BE2C (cell line): ENCODE measurements around the gene SETD2.
"Not testable (repeated sequence)": the region's sequence is repeated elsewhere in the genome, so short reads cannot be mapped to it uniquely, and the experiment has no call there.

Source experiments
- DNase-seq: peaks from one replicate; pipeline ENCODE4 v3.0.0-alpha.2; 2020
- H3K27me3 ChIP-seq: fragments of 250-450 bp; sonication (Bioruptor Pico); 2 replicates; pipeline ENCODE4 v1.5.1; 2020; ENCODE audit warnings: mild to moderate bottlenecking
- H3K36me3 ChIP-seq: fragments of 250-450 bp; sonication (Bioruptor Pico); 2 replicates; pipeline ENCODE4 v1.5.1; 2020; ENCODE audit warnings: mild to moderate bottlenecking
- H3K4me1 ChIP-seq: fragments of 250-450 bp; sonication (Bioruptor Pico); 2 replicates; pipeline ENCODE4 v1.5.1; 2020
- H3K4me3 ChIP-seq: 2 replicates; pipeline ENCODE4 v1.5.1; 2011; ENCODE audit warnings: low read depth, low read length
- H3K9me3 ChIP-seq: fragments of 250-450 bp; sonication (Bioruptor Pico); 2 replicates; pipeline ENCODE4 v1.5.1; 2020
- TF ChIP-seq, protein P1 (sequence below): IDR thresholded peaks from 2 replicates; pipeline ENCODE4 v1.5.1; 2012; ENCODE audit warnings: mild to moderate bottlenecking, low read depth, low read length

SETD2 gene

DNA sequence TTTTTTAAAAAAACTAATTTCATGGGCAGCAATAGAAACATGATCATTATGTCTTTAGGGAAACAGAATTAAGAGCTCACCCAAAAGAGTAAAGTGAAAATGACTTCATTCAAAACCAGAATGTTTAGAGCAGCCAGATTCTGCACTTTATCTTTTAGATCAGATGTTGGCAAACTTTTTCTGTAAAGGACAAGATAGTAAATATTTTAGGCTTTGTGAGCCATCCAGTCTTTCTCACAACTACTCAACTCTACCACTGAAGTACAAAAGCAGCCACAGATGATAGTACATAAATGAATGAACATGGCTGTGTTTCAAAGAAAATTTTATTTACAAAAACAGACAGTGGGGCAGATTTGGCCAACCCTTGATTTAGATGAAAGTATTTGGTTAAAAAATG is 84.5 kb downstream of the SETD2 start:
- TF ChIP-seq, protein P1, sequence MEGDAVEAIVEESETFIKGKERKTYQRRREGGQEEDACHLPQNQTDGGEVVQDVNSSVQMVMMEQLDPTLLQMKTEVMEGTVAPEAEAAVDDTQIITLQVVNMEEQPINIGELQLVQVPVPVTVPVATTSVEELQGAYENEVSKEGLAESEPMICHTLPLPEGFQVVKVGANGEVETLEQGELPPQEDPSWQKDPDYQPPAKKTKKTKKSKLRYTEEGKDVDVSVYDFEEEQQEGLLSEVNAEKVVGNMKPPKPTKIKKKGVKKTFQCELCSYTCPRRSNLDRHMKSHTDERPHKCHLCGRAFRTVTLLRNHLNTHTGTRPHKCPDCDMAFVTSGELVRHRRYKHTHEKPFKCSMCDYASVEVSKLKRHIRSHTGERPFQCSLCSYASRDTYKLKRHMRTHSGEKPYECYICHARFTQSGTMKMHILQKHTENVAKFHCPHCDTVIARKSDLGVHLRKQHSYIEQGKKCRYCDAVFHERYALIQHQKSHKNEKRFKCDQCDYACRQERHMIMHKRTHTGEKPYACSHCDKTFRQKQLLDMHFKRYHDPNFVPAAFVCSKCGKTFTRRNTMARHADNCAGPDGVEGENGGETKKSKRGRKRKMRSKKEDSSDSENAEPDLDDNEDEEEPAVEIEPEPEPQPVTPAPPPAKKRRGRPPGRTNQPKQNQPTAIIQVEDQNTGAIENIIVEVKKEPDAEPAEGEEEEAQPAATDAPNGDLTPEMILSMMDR, result no peak
- no peak overlapping the region for H3K4me3 ChIP-seq
- 0 out of 2 replicates have a peak, but pooled peaks cover 6% of the 10 kb centered on the region for H3K36me3 ChIP-seq
- no peaks in the 10 kb centered on the region for H3K27me3 ChIP-seq
- no peaks in the 10 kb centered on the region for H3K9me3 ChIP-seq
- no peaks in the 10 kb centered on the region for H3K4me1 ChIP-seq
- DNase-seq, result no peak

DNA sequence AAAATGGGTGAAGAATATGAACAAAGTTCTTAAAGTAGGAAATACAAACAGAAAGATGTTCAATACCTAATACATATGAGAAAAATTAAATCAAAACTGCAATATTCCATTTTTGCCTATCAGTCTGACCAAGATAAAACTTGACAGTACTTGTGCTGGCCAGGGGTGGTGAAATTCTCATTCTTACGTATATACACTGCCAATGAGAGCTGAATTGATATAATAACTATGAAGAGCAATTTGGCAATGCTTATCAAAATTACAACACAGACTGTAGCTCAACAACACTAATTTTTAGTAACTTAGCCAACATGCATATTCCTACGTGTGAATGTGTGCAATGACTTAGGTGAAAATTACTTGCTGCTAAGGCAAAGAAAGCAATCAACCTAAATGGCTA is 90.2 kb downstream of the SETD2 start:
- Histone ChIP-seq H3K36me3 (no peaks in the 10 kb centered on the region), H3K9me3 (no peaks in the 10 kb centered on the region), H3K27me3 (no peaks in the 10 kb centered on the region), H3K4me3 (no peak overlapping the region), H3K4me1 (no peaks in the 10 kb centered on the region)
- TF ChIP-seq, protein P1, result no peak
- no peak for DNase-seq

DNA sequence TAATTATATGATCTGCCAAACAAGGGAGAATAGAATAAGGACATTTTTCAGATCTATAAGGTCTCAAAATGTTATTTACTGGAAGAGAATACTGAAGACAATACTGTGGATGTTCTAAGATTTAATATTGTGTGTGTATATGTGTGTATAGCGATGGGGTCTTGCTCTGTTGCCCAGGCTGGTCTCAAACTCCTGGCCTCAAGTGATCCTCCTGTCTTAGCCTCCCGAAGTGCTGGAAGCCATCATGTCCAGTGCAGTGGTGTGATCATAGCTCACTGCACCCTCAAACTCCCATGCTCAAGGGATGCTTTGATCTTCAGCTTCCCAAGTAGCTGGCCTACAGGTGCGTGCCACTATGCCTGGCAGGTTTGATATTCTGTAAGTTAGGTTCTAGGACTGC is 93.1 kb downstream of the SETD2 start:
- Histone ChIP-seq H3K4me1 (no peaks in the 10 kb centered on the region), H3K9me3 (no peaks in the 10 kb centered on the region), H3K27me3 (no peaks in the 10 kb centered on the region), H3K4me3 (no peak overlapping the region), H3K36me3 (no peaks in the 10 kb centered on the region)
- no peak for DNase-seq
- TF ChIP-seq, protein P1, result no peak

DNA sequence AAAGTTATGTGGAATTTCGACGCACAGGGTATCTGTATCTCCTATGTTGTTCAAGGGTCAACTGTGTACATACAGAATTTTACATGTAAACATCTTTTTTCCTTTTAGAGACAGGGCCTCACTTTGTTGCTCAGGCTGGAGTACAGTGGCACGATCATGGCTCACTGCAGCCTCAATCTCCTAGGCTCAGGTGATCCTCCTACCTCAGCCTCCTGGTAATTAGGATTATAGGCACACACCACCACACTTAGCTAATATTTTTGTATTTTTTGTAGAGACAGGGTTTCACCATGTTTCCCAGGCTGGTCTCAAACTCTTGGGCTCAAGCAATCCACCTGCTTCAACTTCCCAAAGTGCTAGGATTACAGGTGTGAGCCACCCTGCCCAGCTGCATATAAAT is 97.7 kb downstream of the SETD2 start:
- H3K4me3 ChIP-seq, H3K4me1 ChIP-seq, H3K27me3 ChIP-seq, DNase-seq, H3K36me3 ChIP-seq, H3K9me3 ChIP-seq: not testable (repeated sequence)

DNA sequence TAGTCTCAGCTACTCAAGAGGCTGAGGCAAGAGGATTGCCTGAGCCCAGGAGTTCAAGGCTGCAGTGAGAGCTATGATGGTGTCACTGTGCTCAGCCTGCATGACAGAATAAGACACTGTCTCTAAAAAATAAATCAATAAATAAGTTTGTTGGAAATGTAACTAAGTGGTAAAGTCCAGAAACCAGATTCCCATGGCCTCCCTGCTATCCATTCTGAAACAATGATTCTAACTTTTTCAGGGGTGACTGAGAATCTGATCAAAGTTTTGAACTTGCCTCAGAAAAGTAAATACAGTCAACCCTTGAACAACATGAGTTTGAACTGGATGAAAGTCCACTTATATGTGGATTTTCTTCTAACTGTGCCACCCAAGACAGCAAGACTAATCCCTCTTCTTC is 98.2 kb downstream of the SETD2 start:
- H3K4me1 ChIP-seq, result no peaks in the 10 kb centered on the region
- no peaks in the 10 kb centered on the region for H3K9me3 ChIP-seq
- no peak for DNase-seq
- TF ChIP-seq, protein P1, result no peak
- H3K4me3 ChIP-seq, result no peak overlapping the region
- H3K36me3 ChIP-seq, result no peaks in the 10 kb centered on the region
- no peaks in the 10 kb centered on the region for H3K27me3 ChIP-seq

DNA sequence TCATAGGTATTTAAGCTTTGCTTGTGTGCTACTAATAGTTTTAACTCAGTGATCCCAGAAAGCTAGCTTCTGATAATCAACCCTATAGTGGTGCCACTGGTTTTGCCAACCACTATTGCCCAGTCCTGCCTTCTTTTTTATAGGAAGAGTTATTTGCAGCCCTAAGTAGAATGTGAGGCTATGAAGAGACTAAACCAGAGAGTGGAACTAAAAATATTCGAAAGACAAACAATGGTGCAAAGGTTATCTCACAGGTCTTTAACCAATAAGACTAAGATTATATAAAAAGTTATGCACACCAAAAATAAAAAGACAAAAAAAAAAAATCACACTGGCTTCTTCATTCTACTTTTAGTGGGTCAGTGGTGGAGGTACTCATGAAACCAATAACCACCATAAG is 98.9 kb downstream of the SETD2 start:
- Histone ChIP-seq H3K4me1 (no peaks in the 10 kb centered on the region), H3K9me3 (no peaks in the 10 kb centered on the region), H3K27me3 (no peaks in the 10 kb centered on the region), H3K4me3 (no peak overlapping the region), H3K36me3 (no peaks in the 10 kb centered on the region)
- no peak for DNase-seq
- TF ChIP-seq, protein P1, result no peak

DNA sequence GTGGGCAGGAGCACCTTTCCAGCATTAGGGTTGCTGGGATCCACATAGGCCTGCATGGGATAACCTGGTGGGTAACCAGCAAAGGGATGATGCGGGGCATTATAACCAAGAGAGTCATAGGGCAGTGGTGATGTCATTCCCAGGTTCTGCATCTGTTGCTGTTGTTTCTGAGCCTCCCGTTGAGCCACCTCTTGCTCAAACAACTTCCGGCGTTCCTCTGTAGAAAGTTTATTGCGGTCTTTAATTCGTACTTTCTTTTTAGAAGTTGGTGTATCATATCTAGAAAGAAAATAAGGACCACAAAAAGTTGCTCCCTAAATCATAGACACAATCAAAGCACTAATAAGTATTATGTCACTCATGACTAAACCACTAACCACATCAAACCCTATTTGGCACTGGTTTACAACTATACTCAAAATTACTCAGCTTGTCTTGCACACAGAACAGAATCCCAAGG is 106.7 kb downstream of the SETD2 start:
- Histone ChIP-seq H3K4me3 (no peak overlapping the region), H3K27me3 (no peaks in the 10 kb centered on the region), H3K36me3 (no peaks in the 10 kb centered on the region), H3K4me1 (no peaks in the 10 kb centered on the region), H3K9me3 (no peaks in the 10 kb centered on the region)
- TF ChIP-seq, protein P1, result no peak
- DNase-seq, result no peak
